GM19193 (cell line): ENCODE data around the gene PTX4.

Experiments used
- POLR2A ChIP-seq: IDR thresholded peaks from 4 replicates; pipeline ENCODE4 v1.6.1; 2011; ENCODE audit not compliant: insufficient read depth, insufficient read length; ENCODE audit errors: extremely low read depth

Gene PTX4

DNA sequence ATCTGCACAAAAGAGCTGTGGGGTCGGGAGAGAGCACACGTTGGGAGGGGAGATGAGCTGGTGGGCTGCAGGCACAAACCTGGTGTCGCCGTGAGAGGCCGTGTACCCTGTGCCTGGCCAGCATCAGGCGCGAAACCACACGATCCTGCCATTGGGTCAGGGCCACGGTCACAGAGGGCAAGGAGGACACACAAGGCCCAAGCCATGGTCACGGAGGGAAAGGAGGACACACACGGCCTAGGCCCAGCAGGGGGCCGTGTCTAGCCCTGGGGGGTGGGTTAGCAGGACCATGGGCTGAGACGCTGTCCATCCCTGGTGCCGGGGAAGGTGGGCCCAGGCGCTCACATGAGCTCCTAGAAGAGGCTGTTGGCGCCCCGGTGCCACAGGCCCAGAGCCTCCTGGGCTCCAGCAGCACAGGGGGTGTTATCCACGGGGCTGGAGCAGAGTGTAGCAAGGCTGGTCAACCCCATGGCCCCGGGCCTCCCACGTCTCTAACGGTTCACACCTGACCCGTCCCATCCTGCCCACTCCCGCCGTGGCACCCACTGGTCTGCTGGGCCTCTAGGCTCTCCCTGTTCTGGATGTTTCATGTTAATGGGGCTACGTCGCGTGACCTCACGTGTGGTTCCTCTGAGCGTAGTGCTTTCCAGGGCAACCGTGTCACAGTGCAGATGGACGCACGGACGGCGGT is 36.9 kb downstream of the PTX4 start:
- TF ChIP-seq POLR2A, result no peak

DNA sequence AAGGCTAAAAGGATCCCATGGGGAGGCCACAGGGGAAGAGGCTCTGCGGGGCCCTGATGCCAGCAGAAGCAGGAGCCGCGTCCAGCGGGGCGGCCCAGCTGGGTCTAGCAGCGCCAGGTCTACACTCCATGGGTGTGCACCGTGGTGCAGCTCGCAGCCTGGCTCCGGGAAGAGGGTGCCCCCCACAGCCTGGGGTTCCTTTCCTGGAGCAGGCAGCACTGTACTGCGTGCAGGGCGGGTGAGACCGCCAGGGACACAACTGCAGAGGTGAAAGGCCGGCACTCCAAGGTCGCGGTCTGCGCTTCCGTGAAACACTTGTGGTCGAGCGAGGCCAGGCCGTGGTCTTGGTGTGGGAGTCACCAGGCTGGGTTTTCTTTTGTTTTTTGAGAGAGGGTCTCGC is 37.9 kb downstream of the PTX4 start:
- TF ChIP-seq POLR2A, result no peak

GRCh38 chr16:1450218-1450617 is 38.5 kb downstream of the PTX4 start:
- no peak for TF ChIP-seq POLR2A

DNA sequence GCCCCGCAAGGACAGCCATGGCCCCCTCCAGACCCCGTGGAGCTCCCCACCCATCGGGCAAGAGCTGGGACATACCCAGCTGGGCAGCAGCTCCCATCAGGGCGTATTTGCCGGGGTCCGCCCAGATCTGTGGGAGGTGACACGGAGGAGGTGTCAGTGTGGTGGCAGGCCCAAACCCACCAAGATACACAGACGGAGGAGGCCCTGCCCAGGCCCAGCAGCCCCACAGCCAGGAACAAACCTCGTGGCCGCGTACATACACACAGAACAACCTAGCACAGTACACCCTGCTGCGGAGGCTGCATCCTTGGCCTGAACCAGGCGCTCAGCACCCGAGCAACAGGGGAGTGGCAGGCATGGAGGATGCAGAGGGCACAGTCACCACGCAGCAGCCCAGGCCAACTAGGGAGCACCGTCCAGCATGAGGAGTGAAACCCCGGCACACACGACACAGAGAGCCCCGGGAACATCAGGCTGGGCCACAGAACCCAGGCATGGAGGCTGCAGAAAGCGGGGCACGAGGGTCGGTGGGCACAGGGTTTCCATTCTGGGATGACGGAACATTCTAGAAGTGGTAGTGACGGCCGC is 39.4 kb downstream of the PTX4 start:
- no peak for TF ChIP-seq POLR2A

- no peak for TF ChIP-seq POLR2A
Observed at GRCh38 chr16:1448536-1449116, 40.1 kb downstream of the PTX4 start.

- TF ChIP-seq POLR2A, result no peak
Observed at GRCh38 chr16:1447965-1448364, 40.8 kb downstream of the PTX4 start.

DNA sequence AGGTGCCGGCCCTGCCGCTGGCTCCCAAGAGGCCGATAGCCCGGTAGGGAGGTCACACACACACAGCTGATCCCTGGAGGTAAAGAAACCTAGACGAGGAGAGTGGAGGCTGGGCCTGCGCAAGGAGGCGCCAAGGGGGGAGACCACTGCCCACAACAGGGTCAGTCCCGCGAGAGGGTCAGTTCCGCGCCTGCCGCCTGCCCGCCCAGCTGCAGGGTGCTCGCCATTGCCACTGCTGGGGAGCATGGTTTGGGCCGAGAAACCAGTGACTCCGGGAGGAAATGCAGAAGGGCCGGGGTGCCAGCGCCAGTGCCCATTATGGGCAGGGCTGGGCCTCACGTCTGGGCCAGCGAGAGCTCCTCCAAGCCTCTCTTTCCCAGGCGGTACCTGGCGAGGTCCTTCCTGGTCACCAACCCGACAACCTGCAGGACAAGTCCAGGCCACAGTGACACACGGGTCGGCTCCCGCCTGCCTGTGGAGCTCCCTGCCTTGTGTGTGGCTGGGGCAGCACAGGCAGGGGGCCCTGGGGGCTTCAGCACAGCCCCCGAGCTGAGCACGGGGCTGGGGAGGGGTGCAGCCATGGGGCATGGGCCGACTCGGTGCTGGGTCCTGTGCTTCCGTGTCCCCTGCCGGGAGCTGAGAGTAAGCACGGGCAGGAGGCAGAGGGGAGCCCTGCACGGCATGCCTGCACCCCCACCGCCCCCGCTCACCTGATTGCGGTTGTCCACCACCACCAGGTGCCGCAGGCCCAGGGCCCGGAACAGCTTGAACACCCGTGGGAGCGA is 42.3 kb downstream of the PTX4 start:
- TF ChIP-seq POLR2A, result no peak

DNA sequence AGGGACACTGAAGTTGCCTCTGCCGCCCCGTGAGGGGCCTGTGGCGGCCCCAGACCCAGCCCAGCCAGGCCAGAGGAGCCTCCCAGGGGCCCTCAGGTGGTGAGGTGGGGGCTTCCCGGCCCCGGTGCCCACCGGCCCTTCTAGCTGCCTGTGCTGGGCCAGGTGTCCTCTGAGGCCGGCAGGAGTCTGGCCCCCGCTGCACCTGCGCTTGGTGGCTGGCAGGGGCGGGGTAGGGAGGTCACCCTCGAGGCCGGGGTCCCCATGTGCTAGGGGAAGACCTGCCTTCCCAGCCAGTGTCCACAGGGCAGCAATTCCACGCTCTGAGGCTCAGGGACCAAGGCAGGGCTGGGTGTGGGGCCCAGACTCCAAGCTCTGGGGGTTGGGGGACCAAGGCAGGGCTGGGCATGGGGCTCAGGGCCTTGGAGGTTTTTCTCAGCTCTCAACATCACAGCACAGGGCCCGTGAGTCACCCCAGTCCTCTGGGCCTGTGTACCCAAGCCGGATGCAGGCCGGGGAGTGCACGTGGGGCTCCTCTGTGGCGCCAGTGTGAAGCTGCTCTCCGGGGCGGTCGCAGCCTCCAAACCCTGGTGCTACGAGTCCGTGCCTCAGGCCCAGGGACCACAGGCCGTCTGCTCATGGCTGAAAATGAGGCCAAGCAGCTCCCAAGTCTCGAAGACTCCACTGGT is 43.1 kb downstream of the PTX4 start:
- no peak for TF ChIP-seq POLR2A

GRCh38 chr16:1444730-1445517 is 43.8 kb downstream of the PTX4 start:
- no peak for TF ChIP-seq POLR2A

DNA sequence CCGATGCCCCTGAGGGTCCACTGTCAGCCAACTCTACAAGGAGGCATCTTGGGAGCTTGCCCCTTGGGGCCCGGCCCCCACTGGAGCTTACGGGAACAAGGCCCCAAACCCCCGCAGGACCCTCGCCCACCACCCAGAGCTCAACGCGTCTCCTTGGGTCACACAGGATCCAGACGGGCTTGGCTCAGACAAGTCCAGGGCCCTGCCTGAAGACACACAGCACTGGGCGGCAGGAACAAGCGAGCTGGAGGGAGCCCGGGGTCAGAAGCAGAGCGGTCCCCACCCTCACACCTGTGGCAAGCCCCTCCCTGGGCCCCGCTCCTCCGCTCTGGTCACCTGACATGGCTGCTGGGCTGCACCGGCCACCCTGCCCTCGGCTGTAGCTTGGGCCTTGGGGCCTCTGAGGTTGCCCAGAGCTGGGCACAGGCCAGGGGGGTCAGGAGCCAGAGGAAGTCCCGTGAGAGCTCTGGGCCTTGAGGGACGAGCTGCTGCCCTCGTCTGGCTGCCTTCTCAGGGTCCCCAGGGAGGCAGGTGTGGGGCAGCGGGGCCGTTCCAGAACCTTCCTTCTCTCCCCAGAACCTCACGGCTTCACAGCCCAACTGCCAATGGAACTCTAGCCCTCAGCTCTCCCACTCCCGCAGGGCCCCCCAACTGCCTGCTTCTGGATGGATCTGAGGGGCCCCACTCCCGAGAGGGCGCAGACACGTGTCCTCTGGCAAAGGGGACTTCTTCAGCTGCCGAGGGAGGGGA is 44.6 kb downstream of the PTX4 start, which contains the start of gene CCDC154:
Gene CCDC154, minus strand, starts transcription at position 577 of the 750 bp plus-strand sequence. Its CDS starts 234 bp downstream, at position 343.
- TF ChIP-seq POLR2A, result no peak

DNA sequence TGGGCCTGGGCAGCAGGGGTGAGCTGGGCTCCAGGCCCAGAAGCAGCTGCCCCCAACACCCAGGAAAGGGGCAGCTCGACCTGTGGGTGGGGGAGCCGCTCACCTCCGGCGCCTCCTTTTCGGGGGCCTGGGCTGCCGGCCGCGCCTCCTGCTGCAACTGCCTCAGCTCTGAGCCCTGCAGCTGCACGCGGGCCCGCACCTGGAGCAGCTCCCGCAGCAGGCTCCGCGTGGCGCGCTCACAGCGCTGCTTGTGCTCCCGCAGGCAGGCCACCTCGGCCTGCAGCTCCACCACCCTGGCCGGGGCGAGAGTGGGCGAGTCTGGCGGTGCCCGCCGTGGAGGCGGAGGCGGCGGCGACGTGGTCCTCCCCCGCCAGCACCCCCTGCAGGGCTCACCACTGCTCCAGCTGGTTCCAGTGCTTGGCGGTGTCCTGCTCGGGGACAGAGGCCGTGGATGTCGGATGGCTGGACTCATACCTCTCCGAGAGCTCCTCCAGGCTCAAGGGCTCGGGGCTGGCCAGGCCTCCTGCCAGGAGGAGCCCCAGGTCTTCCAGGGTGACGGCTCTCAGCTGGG is 45.3 kb downstream of the PTX4 start:
- no peak for TF ChIP-seq POLR2A

DNA sequence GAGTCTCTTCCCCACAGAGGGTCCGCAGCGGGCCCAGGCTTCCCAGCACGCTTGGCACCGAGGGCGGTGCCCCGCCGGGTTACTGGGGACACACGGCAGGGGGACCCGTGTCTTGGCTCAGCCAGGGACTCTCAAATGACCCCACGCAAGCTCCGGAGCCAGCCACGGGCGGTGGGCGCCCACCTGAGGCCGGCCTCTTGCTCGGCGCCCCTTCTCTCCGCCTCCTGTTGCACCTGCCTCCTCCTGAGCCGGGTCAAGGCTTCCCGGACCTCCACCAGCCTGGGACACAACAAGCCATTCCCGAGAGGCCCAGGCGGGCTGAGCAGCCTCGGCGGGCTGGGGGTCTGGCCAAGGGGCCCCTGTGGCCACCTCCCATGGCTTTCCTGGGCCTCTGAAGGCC is 46.0 kb downstream of the PTX4 start:
- no peak for TF ChIP-seq POLR2A

GRCh38 chr16:1441391-1441829 is 47.3 kb downstream of the PTX4 start:
- TF ChIP-seq POLR2A, result no peak
